Measurements from ENCODE around the gene HGD.
"Not testable (repeated sequence)": the region's sequence is repeated elsewhere in the genome, so short reads cannot be mapped to it uniquely, and the experiment has no call there.

Gene HGD

GRCh38 chr3:120650311-120650710, 31.7 kb downstream of the HGD start:
- no peaks in the 10 kb centered on the region for H3K36me3 ChIP-seq (ENCODE audit: insufficient read depth, low read length)
- H3K4me2 ChIP-seq (ENCODE audit: low read length), result no peak overlapping the region
- no peak overlapping the region for H3K9ac ChIP-seq (ENCODE audit: low read depth, low read length)
- H3K4me1 ChIP-seq (ENCODE audit: control insufficient read depth, insufficient read depth, low read length), result peaks cover under 1% of the 10 kb centered on the region
- H3K4me3 ChIP-seq (ENCODE audit: low read length), result no peak overlapping the region
- peaks cover 7% of the 10 kb centered on the region for H3K27me3 ChIP-seq (ENCODE audit: control insufficient read depth, insufficient read depth, low read length)
- H3K9me3 ChIP-seq (replicated peaks; ENCODE audit: low read length), result no peaks in the 10 kb centered on the region

- Histone ChIP-seq H3K4me1 (ENCODE audit: control insufficient read depth, insufficient read depth, low read length) (peaks cover 3% of the 10 kb centered on the region), H3K27me3 (ENCODE audit: control insufficient read depth, insufficient read depth, low read length) (peaks cover 7% of the 10 kb centered on the region), H3K9ac (ENCODE audit: low read depth, low read length) (no peak overlapping the region), H3K36me3 (ENCODE audit: insufficient read depth, low read length) (no peaks in the 10 kb centered on the region), H3K4me3 (ENCODE audit: low read length) (no peak overlapping the region), H3K9me3 (replicated peaks; ENCODE audit: low read length) (no peaks in the 10 kb centered on the region), H3K4me2 (ENCODE audit: low read length) (no peak overlapping the region)
Observed at GRCh38 chr3:120649830-120650233, 32.2 kb downstream of the HGD start.

GRCh38 chr3:120648290-120648689, 33.7 kb downstream of the HGD start:
- Histone ChIP-seq H3K4me1 (ENCODE audit: control insufficient read depth, insufficient read depth, low read length) (peaks cover 3% of the 10 kb centered on the region), H3K36me3 (ENCODE audit: insufficient read depth, low read length) (no peaks in the 10 kb centered on the region), H3K9me3 (replicated peaks; ENCODE audit: low read length) (no peaks in the 10 kb centered on the region), H3K4me3 (ENCODE audit: low read length) (no peak overlapping the region), H3K9ac (ENCODE audit: low read depth, low read length) (no peak overlapping the region), H3K27me3 (ENCODE audit: control insufficient read depth, insufficient read depth, low read length) (peaks cover 1% of the 10 kb centered on the region), H3K4me2 (ENCODE audit: low read length) (no peak overlapping the region)

- no peak overlapping the region for H3K9ac ChIP-seq (ENCODE audit: low read depth, low read length)
- no peak overlapping the region for H3K4me3 ChIP-seq (ENCODE audit: low read length)
- H3K36me3 ChIP-seq (ENCODE audit: insufficient read depth, low read length), result no peaks in the 10 kb centered on the region
- H3K4me1 ChIP-seq (ENCODE audit: control insufficient read depth, insufficient read depth, low read length), result peaks cover 6% of the 10 kb centered on the region
- no peaks in the 10 kb centered on the region for H3K9me3 ChIP-seq (replicated peaks; ENCODE audit: low read length)
- H3K27me3 ChIP-seq (ENCODE audit: control insufficient read depth, insufficient read depth, low read length), result no peaks in the 10 kb centered on the region
- H3K4me2 ChIP-seq (ENCODE audit: low read length), result no peak overlapping the region
Observed at GRCh38 chr3:120646771-120647432, 35.1 kb downstream of the HGD start.

DNA sequence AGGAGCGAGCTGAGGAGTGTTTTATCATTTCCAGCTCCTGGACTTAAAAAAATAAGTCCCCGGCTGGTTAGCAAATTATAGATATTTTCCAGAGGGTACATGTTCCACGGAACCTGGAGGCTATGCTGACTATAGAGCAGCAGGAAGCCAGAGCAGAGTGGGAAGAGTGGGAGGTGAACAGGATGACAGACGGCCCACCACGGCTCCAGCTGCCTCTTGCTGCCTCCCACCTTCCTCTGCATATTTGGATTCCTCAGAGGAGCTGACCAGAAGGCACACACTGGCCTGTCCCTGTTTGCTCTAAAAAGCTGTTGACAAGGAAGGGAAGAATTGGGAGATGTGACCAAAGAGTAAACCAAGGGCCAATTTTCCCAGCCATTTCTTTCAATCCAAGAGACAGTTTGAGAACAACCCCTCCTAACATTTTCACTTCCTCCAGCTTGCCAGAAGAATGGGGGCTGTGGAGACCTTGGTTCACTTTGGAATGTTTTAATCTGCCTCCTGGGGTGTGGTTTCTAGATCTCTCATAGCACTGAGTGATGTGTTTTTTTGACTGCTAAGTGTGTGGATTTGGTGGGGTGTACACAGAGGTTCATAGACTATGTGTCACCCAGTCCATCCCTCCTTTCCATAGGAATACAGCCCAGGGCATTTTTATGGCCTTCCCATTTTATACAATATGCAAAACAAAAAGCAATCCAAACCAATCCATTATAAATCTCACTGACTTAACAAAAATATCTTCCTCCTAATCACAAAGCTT, 36.8 kb downstream of the HGD start:
- Histone ChIP-seq H3K36me3 (ENCODE audit: insufficient read depth, low read length) (no peaks in the 10 kb centered on the region), H3K4me2 (ENCODE audit: low read length) (no peak overlapping the region), H3K4me3 (ENCODE audit: low read length) (no peak overlapping the region), H3K27me3 (ENCODE audit: control insufficient read depth, insufficient read depth, low read length) (no peaks in the 10 kb centered on the region), H3K9ac (ENCODE audit: low read depth, low read length) (no peak overlapping the region), H3K9me3 (replicated peaks; ENCODE audit: low read length) (no peaks in the 10 kb centered on the region), H3K4me1 (ENCODE audit: control insufficient read depth, insufficient read depth, low read length) (peaks cover 6% of the 10 kb centered on the region)

GRCh38 chr3:120642368-120642948, 39.6 kb downstream of the HGD start:
- peaks cover 6% of the 10 kb centered on the region for H3K4me1 ChIP-seq (ENCODE audit: control insufficient read depth, insufficient read depth, low read length)
- H3K36me3 ChIP-seq (ENCODE audit: insufficient read depth, low read length), result no peaks in the 10 kb centered on the region
- H3K4me2 ChIP-seq (ENCODE audit: low read length), result no peak overlapping the region
- H3K9ac ChIP-seq (ENCODE audit: low read depth, low read length), result no peak overlapping the region
- no peak overlapping the region for H3K4me3 ChIP-seq (ENCODE audit: low read length)
- no peaks in the 10 kb centered on the region for H3K27me3 ChIP-seq (ENCODE audit: control insufficient read depth, insufficient read depth, low read length)
- no peaks in the 10 kb centered on the region for H3K9me3 ChIP-seq (replicated peaks; ENCODE audit: low read length)

DNA sequence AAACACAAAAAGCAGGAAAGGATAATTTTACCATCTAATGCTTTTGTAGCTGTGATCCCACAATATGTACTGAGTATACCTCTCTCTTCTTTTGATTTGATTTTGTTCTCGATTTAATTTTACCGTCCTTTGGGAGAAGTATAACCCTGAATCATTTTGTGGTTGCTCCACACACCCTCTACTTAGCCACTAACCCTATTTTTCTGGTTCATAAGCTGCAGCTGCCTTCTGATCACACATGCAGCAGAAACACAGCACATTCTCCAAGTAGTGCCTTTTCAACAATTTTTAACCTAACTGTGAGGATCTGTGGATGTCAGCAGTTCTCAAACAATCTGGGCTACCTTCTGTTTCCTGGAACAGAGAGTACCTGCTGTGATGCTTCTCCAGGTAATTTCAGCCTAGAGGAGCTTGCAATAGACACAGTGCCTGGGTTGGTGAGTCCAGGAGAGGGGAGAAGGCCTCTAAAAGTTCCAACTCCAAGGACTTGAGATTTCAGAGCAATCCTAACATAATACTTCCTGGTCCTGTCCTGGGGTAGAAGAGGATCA, 40.3 kb downstream of the HGD start:
- Histone ChIP-seq H3K4me3 (ENCODE audit: low read length) (no peak overlapping the region), H3K27me3 (ENCODE audit: control insufficient read depth, insufficient read depth, low read length) (no peaks in the 10 kb centered on the region), H3K36me3 (ENCODE audit: insufficient read depth, low read length) (no peaks in the 10 kb centered on the region), H3K4me1 (ENCODE audit: control insufficient read depth, insufficient read depth, low read length) (peaks cover 6% of the 10 kb centered on the region), H3K9ac (ENCODE audit: low read depth, low read length) (no peak overlapping the region), H3K9me3 (replicated peaks; ENCODE audit: low read length) (no peaks in the 10 kb centered on the region), H3K4me2 (ENCODE audit: low read length) (no peak overlapping the region)

DNA sequence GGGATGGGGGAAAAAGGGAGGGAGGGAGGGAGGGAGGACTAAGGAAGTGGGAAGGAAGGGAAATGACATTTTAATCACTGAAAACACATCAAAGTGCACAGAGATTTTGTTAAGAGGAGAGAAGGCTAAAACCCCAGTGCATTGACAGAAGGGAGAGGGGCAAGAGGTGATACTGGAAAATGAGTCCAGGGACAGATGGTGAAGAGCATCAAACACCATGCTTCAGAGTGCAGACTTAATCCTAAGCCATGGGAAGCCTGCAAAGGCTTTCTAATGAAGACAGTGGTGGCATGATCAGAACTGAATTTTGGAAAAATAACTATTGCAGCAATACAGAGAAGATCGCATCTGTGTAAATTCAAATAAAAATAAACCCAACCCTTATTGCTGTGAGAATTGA, 41.8 kb downstream of the HGD start:
- Histone ChIP-seq H3K9me3 (replicated peaks; ENCODE audit: low read length) (no peaks in the 10 kb centered on the region), H3K4me1 (ENCODE audit: control insufficient read depth, insufficient read depth, low read length) (peaks cover 6% of the 10 kb centered on the region), H3K9ac (ENCODE audit: low read depth, low read length) (no peak overlapping the region), H3K36me3 (ENCODE audit: insufficient read depth, low read length) (no peaks in the 10 kb centered on the region), H3K4me3 (ENCODE audit: low read length) (no peak overlapping the region), H3K4me2 (ENCODE audit: low read length) (no peak overlapping the region), H3K27me3 (ENCODE audit: control insufficient read depth, insufficient read depth, low read length) (no peaks in the 10 kb centered on the region)

DNA sequence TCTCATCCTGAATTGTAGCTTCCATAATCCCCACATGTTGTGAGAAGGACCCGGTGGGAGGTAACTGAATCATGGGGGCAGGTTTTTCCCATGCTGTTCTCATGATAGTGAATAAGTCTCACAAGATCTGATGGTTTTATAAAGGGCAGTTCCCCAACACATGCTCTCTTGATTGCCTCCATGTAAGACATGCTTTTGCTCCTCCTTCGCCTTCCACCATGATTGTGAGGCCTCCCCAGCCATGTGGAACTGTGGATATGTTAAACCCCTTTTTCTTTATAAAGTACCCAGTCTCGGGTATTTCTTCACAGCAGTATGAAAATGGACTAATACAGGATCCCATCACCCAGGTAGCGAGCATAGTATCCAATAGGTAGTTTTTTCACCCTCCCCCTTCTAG, 43.2 kb downstream of the HGD start:
- H3K36me3 ChIP-seq (ENCODE audit: insufficient read depth, low read length); H3K4me3 ChIP-seq (ENCODE audit: low read length); H3K9ac ChIP-seq (ENCODE audit: low read depth, low read length); H3K4me1 ChIP-seq (ENCODE audit: control insufficient read depth, insufficient read depth, low read length); H3K9me3 ChIP-seq (replicated peaks; ENCODE audit: low read length); H3K4me2 ChIP-seq (ENCODE audit: low read length); H3K27me3 ChIP-seq (ENCODE audit: control insufficient read depth, insufficient read depth, low read length): not testable (repeated sequence)

DNA sequence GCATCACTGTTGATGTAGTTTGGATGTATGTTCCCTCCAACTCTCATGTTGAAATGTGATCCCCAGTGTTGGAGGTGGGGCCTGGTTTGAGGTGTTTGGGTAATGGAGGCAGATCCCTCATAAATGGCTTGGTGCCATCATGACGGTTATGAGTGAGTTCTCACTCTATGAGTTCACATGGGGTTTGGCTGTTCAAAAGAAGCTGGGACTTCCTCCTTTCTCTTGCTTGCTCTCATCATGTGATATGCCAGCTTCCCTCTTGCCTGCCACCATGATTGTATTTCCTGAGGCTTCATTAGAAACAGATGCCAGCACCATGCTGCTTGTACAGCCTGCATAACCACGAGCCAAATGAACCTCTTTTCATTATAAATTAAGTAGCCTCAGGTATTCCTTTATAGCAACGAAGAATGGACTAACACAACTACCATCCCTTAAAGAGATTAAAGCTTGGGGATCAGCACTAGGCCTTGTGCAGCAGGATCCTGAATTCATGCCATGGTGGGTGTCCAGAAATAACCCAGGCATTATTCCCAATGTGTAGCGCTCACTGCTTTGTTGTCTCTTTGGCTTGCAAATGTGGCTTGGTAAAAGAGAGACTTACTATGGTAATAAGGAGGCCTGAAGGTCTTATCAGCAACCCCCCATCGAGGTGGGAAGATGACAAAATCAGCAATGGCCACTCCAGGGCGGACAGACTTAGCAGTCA, 44.0 kb downstream of the HGD start:
- no peak overlapping the region for H3K4me2 ChIP-seq (ENCODE audit: low read length)

GRCh38 chr3:120636795-120637401, 45.1 kb downstream of the HGD start:
- Histone ChIP-seq H3K4me1 (ENCODE audit: control insufficient read depth, insufficient read depth, low read length) (no peaks in the 10 kb centered on the region), H3K4me2 (ENCODE audit: low read length) (no peak overlapping the region), H3K9me3 (replicated peaks; ENCODE audit: low read length) (no peaks in the 10 kb centered on the region), H3K36me3 (ENCODE audit: insufficient read depth, low read length) (no peaks in the 10 kb centered on the region), H3K27me3 (ENCODE audit: control insufficient read depth, insufficient read depth, low read length) (no peaks in the 10 kb centered on the region), H3K9ac (ENCODE audit: low read depth, low read length) (no peak overlapping the region), H3K4me3 (ENCODE audit: low read length) (no peak overlapping the region)

More for the DNA sequence above, 44.0 kb downstream of the HGD start:
- Histone ChIP-seq H3K27me3 (ENCODE audit: control insufficient read depth, insufficient read depth, low read length) (no peaks in the 10 kb centered on the region), H3K36me3 (ENCODE audit: insufficient read depth, low read length) (no peaks in the 10 kb centered on the region), H3K4me3 (ENCODE audit: low read length) (no peak overlapping the region), H3K9ac (ENCODE audit: low read depth, low read length) (no peak overlapping the region), H3K9me3 (replicated peaks; ENCODE audit: low read length) (no peaks in the 10 kb centered on the region), H3K4me1 (ENCODE audit: control insufficient read depth, insufficient read depth, low read length) (peaks cover 3% of the 10 kb centered on the region)

All from skeletal muscle satellite cell (primary cell).